NCI-H524 (cell line): Measurements from ENCODE around the gene ACTL6A.
A peak's percentile ranks its signal among the peaks of the same experiment; 100 is the strongest.
"Not testable (repeated sequence)": the region's sequence is repeated elsewhere in the genome, so short reads cannot be mapped to it uniquely, and the experiment has no call there.

Experiments
- DNase-seq, 2 experiments: peaks; one replicate each; lab custom pipeline; 2025; lab: John Stamatoyannopoulos, UW

Gene ACTL6A

GRCh38 chr3:179562591-179563270 lies at the start of gene ACTL6A:
Gene ACTL6A (plus strand): TSS chr3:179562926. CDS start chr3:179563093, 167 bp downstream.
- DNase-seq = peak; percentile 100

- no peak for DNase-seq
Measured at GRCh38 chr3:179513862-179514261, 48.9 kb upstream of the ACTL6A start.

GRCh38 chr3:179516461-179517251 lies 46.1 kb upstream of the ACTL6A start:
- not testable (repeated sequence) for DNase-seq

- DNase-seq = no peak
Measured at GRCh38 chr3:179526482-179526881, 36.2 kb upstream of the ACTL6A start.

- peak in 1 of 2 experiments; percentile 13 for DNase-seq
Measured at GRCh38 chr3:179526989-179527391, 35.7 kb upstream of the ACTL6A start.

- no peak for DNase-seq
Measured at GRCh38 chr3:179528772-179529171, 34.0 kb upstream of the ACTL6A start.

GRCh38 chr3:179531576-179531975 lies 31.1 kb upstream of the ACTL6A start:
- DNase-seq = no peak

GRCh38 chr3:179533274-179533673 lies 29.5 kb upstream of the ACTL6A start:
- no peak for DNase-seq

- no peak for DNase-seq
Measured at GRCh38 chr3:179536256-179536655, 26.5 kb upstream of the ACTL6A start.

GRCh38 chr3:179541094-179541493 lies 21.6 kb upstream of the ACTL6A start:
- DNase-seq = no peak

GRCh38 chr3:179541596-179541995 lies 21.1 kb upstream of the ACTL6A start:
- DNase-seq = no peak

GRCh38 chr3:179542375-179542774 lies 20.4 kb upstream of the ACTL6A start:
- DNase-seq = no peak

GRCh38 chr3:179544981-179545645 lies 17.6 kb upstream of the ACTL6A start:
- DNase-seq = no peak

- DNase-seq = no peak
Measured at GRCh38 chr3:179546814-179547241, 15.9 kb upstream of the ACTL6A start.

- no peak for DNase-seq
Measured at GRCh38 chr3:179551349-179552105, 11.2 kb upstream of the ACTL6A start.

GRCh38 chr3:179558742-179559364 lies 3.9 kb upstream of the ACTL6A start:
- DNase-seq = peak; percentile 32 to 74

- no peak for DNase-seq
Measured at GRCh38 chr3:179560791-179561190, 1.9 kb upstream of the ACTL6A start.

- DNase-seq = peak; percentile 77 to 83
Measured at GRCh38 chr3:179563271-179563783, 601 bp downstream of the ACTL6A start.

GRCh38 chr3:179565496-179565895 lies 2.8 kb downstream of the ACTL6A start:
- DNase-seq = no peak

GRCh38 chr3:179580992-179581391 lies 18.3 kb downstream of the ACTL6A start:
- DNase-seq = no peak

GRCh38 chr3:179589143-179589542 lies 26.4 kb downstream of the ACTL6A start:
- no peak for DNase-seq
